SK-N-SH treated with all-trans-retinoic acid at 6 μM for 48 hours (cell line): ENCODE results near the gene CYP4F12.

ENCODE experiments used
- CREB5 ChIP-seq: fragments of 250-450 bp; sonication (Bioruptor Pico); IDR thresholded peaks from 2 replicates; pipeline ENCODE4 v1.5.1; 2020; ENCODE audit warnings: low read depth, mild to moderate bottlenecking, moderate library complexity
- CSDC2 ChIP-seq: fragments of 250-450 bp; sonication (Bioruptor Pico); IDR thresholded peaks from 2 replicates; pipeline ENCODE4 v1.5.0; 2020; ENCODE audit warnings: mild to moderate bottlenecking, moderate library complexity
- CSRNP3 ChIP-seq: fragments of 250-450 bp; sonication (Bioruptor Pico); IDR thresholded peaks from 2 replicates; pipeline ENCODE4 v1.5.1; 2021; ENCODE audit warnings: mild to moderate bottlenecking, moderate library complexity
- OSR1 ChIP-seq: fragments of 250-450 bp; sonication (Bioruptor Pico); IDR thresholded peaks from 2 replicates; pipeline ENCODE4 v1.8.0; 2022; ENCODE audit warnings: moderate library complexity, mild to moderate bottlenecking, inconsistent platforms
- PATZ1 ChIP-seq: fragments of 250-450 bp; sonication (Bioruptor Pico); IDR thresholded peaks from 2 replicates; pipeline ENCODE4 v1.8.0; 2020; ENCODE audit warnings: mild to moderate bottlenecking, moderate library complexity, borderline replicate concordance
- POU6F1 ChIP-seq: fragments of 250-450 bp; sonication (Bioruptor Pico); IDR thresholded peaks from 2 replicates; pipeline ENCODE4 v1.8.0; 2021; ENCODE audit warnings: low read depth, mild to moderate bottlenecking, moderate library complexity, borderline replicate concordance
- RARB ChIP-seq: fragments of 250-450 bp; sonication (Bioruptor Pico); IDR thresholded peaks from 2 replicates; pipeline ENCODE4 v1.8.0; 2021; ENCODE audit warnings: mild to moderate bottlenecking, moderate library complexity
- TCF4 ChIP-seq: fragments of 250-450 bp; sonication (Bioruptor Pico); IDR thresholded peaks from 2 replicates; pipeline ENCODE4 v1.8.0; 2021; ENCODE audit warnings: mild to moderate bottlenecking, moderate library complexity, borderline replicate concordance
- TOX ChIP-seq: fragments of 250-450 bp; sonication (Bioruptor Pico); IDR thresholded peaks from 2 replicates; pipeline ENCODE4 v1.8.0; 2021; ENCODE audit warnings: mild to moderate bottlenecking, moderate library complexity, borderline replicate concordance
- ZFP3 ChIP-seq: fragments of 250-450 bp; sonication (Bioruptor Pico); IDR thresholded peaks from 2 replicates; pipeline ENCODE4 v1.5.0; 2020; ENCODE audit warnings: mild to moderate bottlenecking, moderate library complexity

GRCh38 chr19:15628236-15629002, 44.5 kb upstream of the CYP4F12 start:
- TF ChIP-seq ZFP3 (CRISPR knock-in tag) (no peak), CREB5 (CRISPR knock-in tag) (no peak), RARB (no peak), POU6F1 (no peak), PATZ1 (CRISPR knock-in tag) (no peak), OSR1 (CRISPR knock-in tag) (no peak), CSDC2 (no peak), CSRNP3 (CRISPR knock-in tag) (no peak), TOX (CRISPR knock-in tag) (no peak), TCF4 (CRISPR knock-in tag) (no peak)
